Measurements from ENCODE around the gene DMD. TPM values are rescaled to one million over a fixed set of nuclear protein-coding genes. Genes with fewer than 3 reads are reported as not detected.

The DMD gene
- total and polyA plus RNA-seq, 2 of the 13 experiments (the other 11 are each of a cell fraction or from before 2014, with no cell fraction given), result 17.6 to 25.9 TPM

DNA sequence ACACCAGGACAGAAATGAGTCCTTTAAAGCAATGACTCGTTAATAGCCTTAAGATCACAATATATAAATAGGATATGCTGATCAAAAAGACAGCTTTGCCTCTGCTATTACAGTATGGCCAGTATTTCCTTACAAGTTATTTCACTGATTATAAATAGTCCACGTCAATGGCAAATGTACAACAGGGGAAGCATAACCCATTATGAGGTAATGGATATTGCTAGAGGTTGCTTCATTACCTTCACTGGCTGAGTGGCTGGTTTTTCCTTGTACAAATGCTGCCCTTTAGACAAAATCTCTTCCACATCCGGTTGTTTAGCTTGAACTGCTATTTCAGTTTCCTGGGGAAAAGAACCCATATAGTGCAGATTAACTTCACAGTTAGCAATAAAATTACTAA, 1374.9 kb downstream of the DMD start:
- 5% methylated on average over 2 of the region's 3 CpGs for WGBS (ENCODE audit: low lambda C conversion rate)
- no peak for FAIRE-seq
- Histone ChIP-seq H3K4me3 (replicated peaks in 1 of 3; ENCODE audit: insufficient read depth in 1 of 3, low read depth in 2 of 3, low read length in 3 of 3) (no peak overlapping the region), H3K4me1 (ENCODE audit: insufficient read depth, low read length) (no peaks in the 10 kb centered on the region), H4K20me1 (ENCODE audit: insufficient read depth, low read length) (no peaks in the 10 kb centered on the region), H3K27ac (ENCODE audit: extremely low read length, insufficient read depth, low read length) (no peak overlapping the region), H3K36me3 (replicated peaks in 1 of 2; ENCODE audit: control insufficient read depth in 1 of 2, insufficient read depth in 2 of 2, low read length in 2 of 2) (no peaks in the 10 kb centered on the region), H3K27me3 (ENCODE audit: control insufficient read depth in 1 of 2, insufficient read depth in 2 of 2, low read length in 2 of 2) (no peaks in the 10 kb centered on the region), H3K79me2 (ENCODE audit: insufficient read depth, low read length) (no peaks in the 10 kb centered on the region), H3K9me3 (ENCODE audit: low read length) (no peaks in the 10 kb centered on the region), H3K4me2 (ENCODE audit: low read depth, low read length) (no peak overlapping the region), H2AFZ (ENCODE audit: low read length) (no peak overlapping the region), H3K9ac (ENCODE audit: insufficient read depth, low read depth, low read length) (no peak overlapping the region)
- intact Hi-C loops (cut with micrococcal nuclease; ENCODE audit: unreplicated experiment), result no loop called here
- ChIA-PET POLR2A (no interaction called here), CTCF (ENCODE audit: low intra/inter-chr PET ratio, low total read pairs) (no interaction called here)
- no TSS peak for BruUV-seq (replicated peaks)
- DNase-seq (ENCODE audit: low spot score), result no peak
- ATAC-seq, result no peak
- in situ Hi-C loops (cut with HindIII; ENCODE audit: extremely low pct_ligation_motif_present, low pct_unique_long_range_greater_than_20kb), result no loop called here
- TF ChIP-seq ZNF841 (CRISPR knock-in tag; IDR thresholded peaks at IDR 0.05; ENCODE audit: borderline replicate concordance), result no peak
- TF ChIP-seq SUZ12 (IDR thresholded peaks at IDR 0.05; ENCODE audit: low read depth, low read length), result no peak
- no peak for TF ChIP-seq KDM5B (CRISPR knock-in tag; IDR thresholded peaks at IDR 0.05; ENCODE audit: borderline replicate concordance)
- TF ChIP-seq, protein P1, sequence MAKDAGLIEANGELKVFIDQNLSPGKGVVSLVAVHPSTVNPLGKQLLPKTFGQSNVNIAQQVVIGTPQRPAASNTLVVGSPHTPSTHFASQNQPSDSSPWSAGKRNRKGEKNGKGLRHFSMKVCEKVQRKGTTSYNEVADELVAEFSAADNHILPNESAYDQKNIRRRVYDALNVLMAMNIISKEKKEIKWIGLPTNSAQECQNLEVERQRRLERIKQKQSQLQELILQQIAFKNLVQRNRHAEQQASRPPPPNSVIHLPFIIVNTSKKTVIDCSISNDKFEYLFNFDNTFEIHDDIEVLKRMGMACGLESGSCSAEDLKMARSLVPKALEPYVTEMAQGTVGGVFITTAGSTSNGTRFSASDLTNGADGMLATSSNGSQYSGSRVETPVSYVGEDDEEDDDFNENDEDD (CRISPR knock-in tag; IDR thresholded peaks at IDR 0.05; ENCODE audit: borderline replicate concordance), result no peak
- TF ChIP-seq NFE2L2 (IDR thresholded peaks at IDR 0.05; ENCODE audit: low read length), result no peak
- TF ChIP-seq, protein P2, sequence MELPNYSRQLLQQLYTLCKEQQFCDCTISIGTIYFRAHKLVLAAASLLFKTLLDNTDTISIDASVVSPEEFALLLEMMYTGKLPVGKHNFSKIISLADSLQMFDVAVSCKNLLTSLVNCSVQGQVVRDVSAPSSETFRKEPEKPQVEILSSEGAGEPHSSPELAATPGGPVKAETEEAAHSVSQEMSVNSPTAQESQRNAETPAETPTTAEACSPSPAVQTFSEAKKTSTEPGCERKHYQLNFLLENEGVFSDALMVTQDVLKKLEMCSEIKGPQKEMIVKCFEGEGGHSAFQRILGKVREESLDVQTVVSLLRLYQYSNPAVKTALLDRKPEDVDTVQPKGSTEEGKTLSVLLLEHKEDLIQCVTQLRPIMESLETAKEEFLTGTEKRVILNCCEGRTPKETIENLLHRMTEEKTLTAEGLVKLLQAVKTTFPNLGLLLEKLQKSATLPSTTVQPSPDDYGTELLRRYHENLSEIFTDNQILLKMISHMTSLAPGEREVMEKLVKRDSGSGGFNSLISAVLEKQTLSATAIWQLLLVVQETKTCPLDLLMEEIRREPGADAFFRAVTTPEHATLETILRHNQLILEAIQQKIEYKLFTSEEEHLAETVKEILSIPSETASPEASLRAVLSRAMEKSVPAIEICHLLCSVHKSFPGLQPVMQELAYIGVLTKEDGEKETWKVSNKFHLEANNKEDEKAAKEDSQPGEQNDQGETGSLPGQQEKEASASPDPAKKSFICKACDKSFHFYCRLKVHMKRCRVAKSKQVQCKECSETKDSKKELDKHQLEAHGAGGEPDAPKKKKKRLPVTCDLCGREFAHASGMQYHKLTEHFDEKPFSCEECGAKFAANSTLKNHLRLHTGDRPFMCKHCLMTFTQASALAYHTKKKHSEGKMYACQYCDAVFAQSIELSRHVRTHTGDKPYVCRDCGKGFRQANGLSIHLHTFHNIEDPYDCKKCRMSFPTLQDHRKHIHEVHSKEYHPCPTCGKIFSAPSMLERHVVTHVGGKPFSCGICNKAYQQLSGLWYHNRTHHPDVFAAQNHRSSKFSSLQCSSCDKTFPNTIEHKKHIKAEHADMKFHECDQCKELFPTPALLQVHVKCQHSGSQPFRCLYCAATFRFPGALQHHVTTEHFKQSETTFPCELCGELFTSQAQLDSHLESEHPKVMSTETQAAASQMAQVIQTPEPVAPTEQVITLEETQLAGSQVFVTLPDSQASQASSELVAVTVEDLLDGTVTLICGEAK (IDR thresholded peaks at IDR 0.05), result no peak
- TF ChIP-seq, protein P2 (CRISPR knock-in tag; IDR thresholded peaks at IDR 0.05), result no peak
- TF ChIP-seq SP2 (CRISPR knock-in tag; IDR thresholded peaks at IDR 0.05), result no peak
- no peak for TF ChIP-seq MIER3 (CRISPR knock-in tag; IDR thresholded peaks at IDR 0.05; ENCODE audit: borderline replicate concordance)
- TF ChIP-seq, protein P3, sequence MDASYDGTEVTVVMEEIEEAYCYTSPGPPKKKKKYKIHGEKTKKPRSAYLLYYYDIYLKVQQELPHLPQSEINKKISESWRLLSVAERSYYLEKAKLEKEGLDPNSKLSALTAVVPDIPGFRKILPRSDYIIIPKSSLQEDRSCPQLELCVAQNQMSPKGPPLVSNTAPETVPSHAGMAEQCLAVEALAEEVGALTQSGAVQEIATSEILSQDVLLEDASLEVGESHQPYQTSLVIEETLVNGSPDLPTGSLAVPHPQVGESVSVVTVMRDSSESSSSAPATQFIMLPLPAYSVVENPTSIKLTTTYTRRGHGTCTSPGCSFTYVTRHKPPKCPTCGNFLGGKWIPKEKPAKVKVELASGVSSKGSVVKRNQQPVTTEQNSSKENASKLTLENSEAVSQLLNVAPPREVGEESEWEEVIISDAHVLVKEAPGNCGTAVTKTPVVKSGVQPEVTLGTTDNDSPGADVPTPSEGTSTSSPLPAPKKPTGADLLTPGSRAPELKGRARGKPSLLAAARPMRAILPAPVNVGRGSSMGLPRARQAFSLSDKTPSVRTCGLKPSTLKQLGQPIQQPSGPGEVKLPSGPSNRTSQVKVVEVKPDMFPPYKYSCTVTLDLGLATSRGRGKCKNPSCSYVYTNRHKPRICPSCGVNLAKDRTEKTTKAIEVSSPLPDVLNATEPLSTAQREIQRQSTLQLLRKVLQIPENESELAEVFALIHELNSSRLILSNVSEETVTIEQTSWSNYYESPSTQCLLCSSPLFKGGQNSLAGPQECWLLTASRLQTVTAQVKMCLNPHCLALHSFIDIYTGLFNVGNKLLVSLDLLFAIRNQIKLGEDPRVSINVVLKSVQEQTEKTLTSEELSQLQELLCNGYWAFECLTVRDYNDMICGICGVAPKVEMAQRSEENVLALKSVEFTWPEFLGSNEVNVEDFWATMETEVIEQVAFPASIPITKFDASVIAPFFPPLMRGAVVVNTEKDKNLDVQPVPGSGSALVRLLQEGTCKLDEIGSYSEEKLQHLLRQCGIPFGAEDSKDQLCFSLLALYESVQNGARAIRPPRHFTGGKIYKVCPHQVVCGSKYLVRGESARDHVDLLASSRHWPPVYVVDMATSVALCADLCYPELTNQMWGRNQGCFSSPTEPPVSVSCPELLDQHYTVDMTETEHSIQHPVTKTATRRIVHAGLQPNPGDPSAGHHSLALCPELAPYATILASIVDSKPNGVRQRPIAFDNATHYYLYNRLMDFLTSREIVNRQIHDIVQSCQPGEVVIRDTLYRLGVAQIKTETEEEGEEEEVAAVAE (CRISPR knock-in tag; IDR thresholded peaks at IDR 0.05; ENCODE audit: borderline replicate concordance), result no peak
- TF ChIP-seq MIXL1 (CRISPR knock-in tag; IDR thresholded peaks at IDR 0.05), result no peak
- no peak for TF ChIP-seq FOXA1 (IDR thresholded peaks at IDR 0.05)
- no peak for TF ChIP-seq FOXA1 (CRISPR knock-in tag; IDR thresholded peaks at IDR 0.05)

All from HepG2 (cell line).